NCI-H1092 treated with DMSO at 0.1 percent for 48 hours (cell line): Measurements from ENCODE around the gene BARX1.
"Not testable (repeated sequence)": the region's sequence is repeated elsewhere in the genome, so short reads cannot be mapped to it uniquely, and the experiment has no call there.

Source experiments
- DNase-seq: peaks from one replicate; lab custom pipeline; 2025; lab: John Stamatoyannopoulos, UW

Gene BARX1

GRCh38 chr9:93955111-93955980 lies at the start of gene BARX1:
Gene BARX1, minus strand, starts transcription at chr9:93955355. Its CDS starts 209 bp downstream, at chr9:93955146.
- DNase-seq = peak; percentile 93

- DNase-seq = peak; percentile 78
Observed at GRCh38 chr9:94002316-94003140, 47.4 kb upstream of the BARX1 start.

GRCh38 chr9:93996863-93997262 lies 41.7 kb upstream of the BARX1 start:
- DNase-seq = no peak

GRCh38 chr9:93996367-93996766 lies 41.2 kb upstream of the BARX1 start:
- no peak for DNase-seq

GRCh38 chr9:93994545-93994944 lies 39.4 kb upstream of the BARX1 start:
- no peak for DNase-seq

- no peak for DNase-seq
Observed at GRCh38 chr9:93994132-93994531, 39.0 kb upstream of the BARX1 start.

- no peak for DNase-seq
Observed at GRCh38 chr9:93992830-93993229, 37.7 kb upstream of the BARX1 start.

- no peak for DNase-seq
Observed at GRCh38 chr9:93990448-93990847, 35.3 kb upstream of the BARX1 start.

GRCh38 chr9:93988056-93988455 lies 32.9 kb upstream of the BARX1 start:
- no peak for DNase-seq

- DNase-seq = no peak
Observed at GRCh38 chr9:93984860-93985259, 29.7 kb upstream of the BARX1 start.

- no peak for DNase-seq
Observed at GRCh38 chr9:93983875-93984274, 28.7 kb upstream of the BARX1 start.

- DNase-seq = no peak
Observed at GRCh38 chr9:93979721-93980120, 24.6 kb upstream of the BARX1 start.

- no peak for DNase-seq
Observed at GRCh38 chr9:93978551-93978950, 23.4 kb upstream of the BARX1 start.

GRCh38 chr9:93976973-93977372 lies 21.8 kb upstream of the BARX1 start:
- DNase-seq = no peak

- no peak for DNase-seq
Observed at GRCh38 chr9:93976081-93976480, 20.9 kb upstream of the BARX1 start.

- DNase-seq = no peak
Observed at GRCh38 chr9:93975262-93975661, 20.1 kb upstream of the BARX1 start.

GRCh38 chr9:93974151-93974550 lies 19.0 kb upstream of the BARX1 start:
- no peak for DNase-seq

- DNase-seq = not testable (repeated sequence)
Observed at GRCh38 chr9:93972655-93973054, 17.5 kb upstream of the BARX1 start.

GRCh38 chr9:93969328-93969661 lies 14.1 kb upstream of the BARX1 start:
- DNase-seq = no peak

GRCh38 chr9:93968451-93969327 lies 13.5 kb upstream of the BARX1 start:
- no peak for DNase-seq

- DNase-seq = no peak
Observed at GRCh38 chr9:93967020-93967803, 12.1 kb upstream of the BARX1 start.
